Psoas muscle (tissue), 8 donors: ENCODE measurements around the gene CNTRL. TPM values are rescaled to one million over a fixed set of nuclear protein-coding genes. Genes with fewer than 3 reads are reported as not detected.

ENCODE experiments used
- ATAC-seq, 4 donors: fragments of 200-7000 bp; cut with Tn5 transposase; one replicate each; pipeline ENCODE4 v1.9.1; 2020; ENCODE audit warnings: moderate library complexity in 3 of 4, mild to moderate bottlenecking in 2 of 4
- DNase-seq, 2 donors: peaks; one replicate each; pipeline ENCODE4 v3.0.0-alpha.2; 2020
- H3K27ac ChIP-seq: fragments of 200-600 bp; one replicate; pipeline ENCODE4 v1.8.0; 2022
- H3K27me3 ChIP-seq, 3 donors: fragments of 200-600 bp in 1 of 3; one replicate each; pipeline versions ENCODE4 v1.6.1 to v1.8.0; 2013 to 2022; ENCODE audit warnings: low read length in 2 of 3, mild to moderate bottlenecking in 2 of 3, moderate library complexity in 1 of 3; ENCODE audit not compliant: insufficient read depth in 3 of 3
- H3K36me3 ChIP-seq, 2 donors: fragments of 200-600 bp in 1 of 2; one replicate each; pipeline versions ENCODE4 v1.6.1 to v1.8.0; 2013 to 2022; ENCODE audit warnings: low read depth in 1 of 2, mild to moderate bottlenecking in 1 of 2, moderate library complexity in 1 of 2; ENCODE audit not compliant: insufficient read depth in 1 of 2
- H3K4me1 ChIP-seq: fragments of 200-600 bp; one replicate; pipeline ENCODE4 v1.8.0; 2022
- H3K4me3 ChIP-seq: fragments of 200-600 bp; one replicate; pipeline ENCODE4 v1.8.0; 2022; ENCODE audit warnings: mild to moderate bottlenecking
- H3K9me3 ChIP-seq: fragments of 200-600 bp; one replicate; pipeline ENCODE4 v1.8.0; 2022
- CTCF ChIP-seq: fragments of 200-600 bp; IDR thresholded peaks from one replicate; pipeline ENCODE4 v1.8.0; 2022; ENCODE audit warnings: antibody characterized with exemption
- WGBS, 3 donors: extraction: QIAGEN DNeasy Blood & Tissue Kit; methylation state at CpG; one replicate each; pipeline versions ENCODE4 v1.1.6 to v1.1.7; 2013; 5-methylcytosine and 5-hydroxymethylcytosine counted together
- intact Hi-C, 2 donors: fragments of 100-400 bp; cut with DNase I; formaldehyde crosslinking; loops; one replicate each; pipeline versions ENCODE4 v1.11.0 to v1.14.2; 2022
- polyA plus RNA-seq, 3 donors: library from polyadenylated mRNA; stranded (reverse); fragments of 200-250 nt; gene quantifications; one replicate each; pipeline ENCODE4 v1.2.3, GENCODE V29; 2013
- total RNA-seq, 4 donors: library from RNA; stranded (reverse); fragmentation: NEBNext Ultra II Directional in 2 of 4; extraction: Animal tissue kit (Norgen Biotek cat#: 25700) in 2 of 4; gene quantifications; one replicate each; pipeline versions ENCODE4 v1.2.1 to v1.2.4, GENCODE V29; 2021 to 2023
- donor health status: healthy with polysubstance abuse.
- donor health status: DM: no; HTN: no; CAD: no; lungs with moderate emphysema.
- donor health status: Bipolar disorder and iron deficiency.
- donor health status: healthy.
- donor health status: DM: yes; HTN: yes; CAD: no.
- donor health status: DM: no; HTN: no; CAD: no.
- donor health status: DM: no; HTN: no; CAD: no.
- donor health status: DM: yes; HTN: yes; CAD: no.

Gene CNTRL
- total and polyA plus RNA-seq, 7 donors = 1.00 to 2.4 (median 1.3) TPM

- WGBS, 3 donors = 71 to 85% (median 79%) methylated on average over 1 of the region's 1 CpG
- no peak overlapping the region for H3K4me3 ChIP-seq
- no peaks in the 10 kb centered on the region for H3K27me3 ChIP-seq
- H3K9me3 ChIP-seq = no peaks in the 10 kb centered on the region
- ATAC-seq (no peak), DNase-seq (no peak)
- H3K4me1 ChIP-seq = no peaks in the 10 kb centered on the region
- intact Hi-C loops = no loop called here
- peaks cover 0 to 76% of the 10 kb centered on the region in 2 donors for H3K36me3 ChIP-seq
- H3K27ac ChIP-seq = no peak overlapping the region
- no peak for TF ChIP-seq CTCF
Observed at GRCh38 chr9:121153642-121154041, 78.9 kb downstream of the CNTRL start.

GRCh38 chr9:121154782-121155181, 80.0 kb downstream of the CNTRL start:
- TF ChIP-seq CTCF = no peak
- WGBS, 3 donors = 93 to 97% (median 95%) methylated on average over 6 of the region's 6 CpGs
- Histone ChIP-seq H3K27ac (no peak overlapping the region), H3K4me3 (no peak overlapping the region), H3K36me3 (peaks cover 0 to 71% of the 10 kb centered on the region in 2 donors), H3K27me3 (no peaks in the 10 kb centered on the region), H3K4me1 (no peaks in the 10 kb centered on the region), H3K9me3 (no peaks in the 10 kb centered on the region)
- intact Hi-C loops = no loop called here
- DNase-seq (no peak), ATAC-seq (no peak)

- no peak for DNase-seq
- no peak for TF ChIP-seq CTCF
- Histone ChIP-seq H3K36me3 (peaks cover 0 to 72% of the 10 kb centered on the region in 2 donors), H3K4me1 (no peaks in the 10 kb centered on the region), H3K27me3 (no peaks in the 10 kb centered on the region), H3K4me3 (no peak overlapping the region), H3K9me3 (no peaks in the 10 kb centered on the region), H3K27ac (no peak overlapping the region)
- no peak for ATAC-seq
- WGBS, 3 donors = 67 to 73% (median 69%) methylated on average over 2 of the region's 2 CpGs
- intact Hi-C loops = no loop called here
Observed at GRCh38 chr9:121156263-121156731, 81.5 kb downstream of the CNTRL start.

GRCh38 chr9:121157939-121158338, 83.2 kb downstream of the CNTRL start:
- H3K27ac ChIP-seq = no peak overlapping the region
- intact Hi-C loops = no loop called here
- 91 to 97% (median 93%) methylated on average over 4 of the region's 4 CpGs for WGBS, 3 donors
- no peaks in the 10 kb centered on the region for H3K27me3 ChIP-seq
- H3K36me3 ChIP-seq = peaks cover 0 to 77% of the 10 kb centered on the region in 2 donors
- ATAC-seq (no peak), DNase-seq (no peak)
- no peaks in the 10 kb centered on the region for H3K9me3 ChIP-seq
- H3K4me3 ChIP-seq = no peak overlapping the region
- no peaks in the 10 kb centered on the region for H3K4me1 ChIP-seq
- no peak for TF ChIP-seq CTCF

- Histone ChIP-seq H3K36me3 (peaks cover 0 to 76% of the 10 kb centered on the region in 2 donors), H3K4me3 (no peak overlapping the region), H3K9me3 (no peaks in the 10 kb centered on the region), H3K27ac (no peak overlapping the region), H3K4me1 (no peaks in the 10 kb centered on the region), H3K27me3 (no peaks in the 10 kb centered on the region)
- intact Hi-C loops = no loop called here
- ATAC-seq (no peak), DNase-seq (no peak)
- no peak for TF ChIP-seq CTCF
- 80 to 91% (median 88%) methylated on average over 1 of the region's 1 CpG for WGBS, 3 donors
Observed at GRCh38 chr9:121160025-121160424, 85.3 kb downstream of the CNTRL start.
